ENCODE data around the gene SLC12A7.
A peak's percentile ranks its signal among the peaks of the same experiment; 100 is the strongest.

Gene SLC12A7

GRCh38 chr5:1051366-1051720 is 60.5 kb downstream of the SLC12A7 start:
- Histone ChIP-seq H3K27ac (ENCODE audit: low read depth, low read length) (no peak overlapping the region), H3K4me1 (ENCODE audit: insufficient read depth, low read length) (no peaks in the 10 kb centered on the region), H3K27me3 (ENCODE audit: insufficient read depth, low read length) (no peaks in the 10 kb centered on the region), H3K4me3 (ENCODE audit: low read length) (no peak overlapping the region), H3K9ac (ENCODE audit: low read depth, low read length) (no peak overlapping the region), H3K9me3 (ENCODE audit: insufficient read depth, low read depth, low read length) (no peaks in the 10 kb centered on the region), H3K36me3 (ENCODE audit: insufficient read depth, low read length) (peaks cover 48% of the 10 kb centered on the region)
- 97% methylated on average over 16 of the region's 16 CpGs for WGBS

- 93% methylated on average over 29 of the region's 29 CpGs for WGBS
- H3K9ac ChIP-seq (ENCODE audit: low read depth, low read length) = no peak overlapping the region
- no peaks in the 10 kb centered on the region for H3K9me3 ChIP-seq (ENCODE audit: insufficient read depth, low read depth, low read length)
- peak overlapping the region; percentile 26; the same call in 1 of the 2 replicates for H3K27ac ChIP-seq (ENCODE audit: low read depth, low read length)
- no peak overlapping the region for H3K4me3 ChIP-seq (ENCODE audit: low read length)
- no peaks in the 10 kb centered on the region for H3K4me1 ChIP-seq (ENCODE audit: insufficient read depth, low read length)
- H3K36me3 ChIP-seq (ENCODE audit: insufficient read depth, low read length) = peaks cover 42% of the 10 kb centered on the region
- no peaks in the 10 kb centered on the region for H3K27me3 ChIP-seq (ENCODE audit: insufficient read depth, low read length)
These were observed 61.2 kb downstream of the SLC12A7 start for GRCh38 chr5:1050423-1051365.

GRCh38 chr5:1048861-1049838 is 62.7 kb downstream of the SLC12A7 start:
- Histone ChIP-seq H3K27ac (ENCODE audit: low read depth, low read length) (no peak overlapping the region), H3K9ac (ENCODE audit: low read depth, low read length) (no peak overlapping the region), H3K4me3 (ENCODE audit: low read length) (no peak overlapping the region), H3K36me3 (ENCODE audit: insufficient read depth, low read length) (peaks cover 27% of the 10 kb centered on the region; the same call in 1 of the 2 replicates), H3K27me3 (ENCODE audit: insufficient read depth, low read length) (no peaks in the 10 kb centered on the region), H3K4me1 (ENCODE audit: insufficient read depth, low read length) (no peaks in the 10 kb centered on the region), H3K9me3 (ENCODE audit: insufficient read depth, low read depth, low read length) (no peaks in the 10 kb centered on the region)
- WGBS = 92% methylated on average over 39 of the region's 39 CpGs

GRCh38 chr5:1048162-1048721 is 63.6 kb downstream of the SLC12A7 start:
- Histone ChIP-seq H3K27ac (ENCODE audit: low read depth, low read length) (no peak overlapping the region), H3K4me3 (ENCODE audit: low read length) (no peak overlapping the region), H3K36me3 (ENCODE audit: insufficient read depth, low read length) (peaks cover 23% of the 10 kb centered on the region; the same call in 1 of the 2 replicates), H3K4me1 (ENCODE audit: insufficient read depth, low read length) (no peaks in the 10 kb centered on the region), H3K9me3 (ENCODE audit: insufficient read depth, low read depth, low read length) (no peaks in the 10 kb centered on the region), H3K27me3 (ENCODE audit: insufficient read depth, low read length) (no peaks in the 10 kb centered on the region), H3K9ac (ENCODE audit: low read depth, low read length) (no peak overlapping the region)
- WGBS = 92% methylated on average over 11 of the region's 11 CpGs

GRCh38 chr5:1047332-1047965 is 64.4 kb downstream of the SLC12A7 start:
- H3K36me3 ChIP-seq (ENCODE audit: insufficient read depth, low read length) = peaks cover 16% of the 10 kb centered on the region; the same call in 1 of the 2 replicates
- no peak overlapping the region for H3K27ac ChIP-seq (ENCODE audit: low read depth, low read length)
- H3K9me3 ChIP-seq (ENCODE audit: insufficient read depth, low read depth, low read length) = no peaks in the 10 kb centered on the region
- H3K4me1 ChIP-seq (ENCODE audit: insufficient read depth, low read length) = no peaks in the 10 kb centered on the region
- 91% methylated on average over 11 of the region's 11 CpGs for WGBS
- no peak overlapping the region for H3K4me3 ChIP-seq (ENCODE audit: low read length)
- H3K9ac ChIP-seq (ENCODE audit: low read depth, low read length) = no peak overlapping the region
- no peaks in the 10 kb centered on the region for H3K27me3 ChIP-seq (ENCODE audit: insufficient read depth, low read length)

GRCh38 chr5:1045960-1046560 is 65.8 kb downstream of the SLC12A7 start:
- Histone ChIP-seq H3K36me3 (ENCODE audit: insufficient read depth, low read length) (0 out of 2 replicates have a peak, but pooled peaks cover 4% of the 10 kb centered on the region), H3K4me3 (ENCODE audit: low read length) (no peak overlapping the region), H3K27me3 (ENCODE audit: insufficient read depth, low read length) (no peaks in the 10 kb centered on the region), H3K27ac (ENCODE audit: low read depth, low read length) (no peak overlapping the region), H3K9ac (ENCODE audit: low read depth, low read length) (no peak overlapping the region), H3K4me1 (ENCODE audit: insufficient read depth, low read length) (no peaks in the 10 kb centered on the region), H3K9me3 (ENCODE audit: insufficient read depth, low read depth, low read length) (no peaks in the 10 kb centered on the region)
- 91% methylated on average over 9 of the region's 9 CpGs for WGBS

GRCh38 chr5:1044117-1044516 is 67.7 kb downstream of the SLC12A7 start:
- Histone ChIP-seq H3K36me3 (ENCODE audit: insufficient read depth, low read length) (no peaks in the 10 kb centered on the region), H3K27me3 (ENCODE audit: insufficient read depth, low read length) (no peaks in the 10 kb centered on the region), H3K4me1 (ENCODE audit: insufficient read depth, low read length) (no peaks in the 10 kb centered on the region), H3K4me3 (ENCODE audit: low read length) (no peak overlapping the region), H3K9me3 (ENCODE audit: insufficient read depth, low read depth, low read length) (no peaks in the 10 kb centered on the region), H3K27ac (ENCODE audit: low read depth, low read length) (no peak overlapping the region), H3K9ac (ENCODE audit: low read depth, low read length) (no peak overlapping the region)
- WGBS = 88% methylated on average over 5 of the region's 5 CpGs

GRCh38 chr5:1043327-1043726 is 68.5 kb downstream of the SLC12A7 start:
- Histone ChIP-seq H3K4me1 (ENCODE audit: insufficient read depth, low read length) (no peaks in the 10 kb centered on the region), H3K4me3 (ENCODE audit: low read length) (no peak overlapping the region), H3K9ac (ENCODE audit: low read depth, low read length) (no peak overlapping the region), H3K36me3 (ENCODE audit: insufficient read depth, low read length) (no peaks in the 10 kb centered on the region), H3K27me3 (ENCODE audit: insufficient read depth, low read length) (no peaks in the 10 kb centered on the region), H3K27ac (ENCODE audit: low read depth, low read length) (no peak overlapping the region), H3K9me3 (ENCODE audit: insufficient read depth, low read depth, low read length) (no peaks in the 10 kb centered on the region)
- 89% methylated on average over 7 of the region's 7 CpGs for WGBS

- H3K9ac ChIP-seq (ENCODE audit: low read depth, low read length) = no peak overlapping the region
- no peaks in the 10 kb centered on the region for H3K4me1 ChIP-seq (ENCODE audit: insufficient read depth, low read length)
- no peak overlapping the region for H3K4me3 ChIP-seq (ENCODE audit: low read length)
- no peaks in the 10 kb centered on the region for H3K36me3 ChIP-seq (ENCODE audit: insufficient read depth, low read length)
- 86% methylated on average over 7 of the region's 7 CpGs for WGBS
- H3K27ac ChIP-seq (ENCODE audit: low read depth, low read length) = no peak overlapping the region
- no peaks in the 10 kb centered on the region for H3K27me3 ChIP-seq (ENCODE audit: insufficient read depth, low read length)
- no peaks in the 10 kb centered on the region for H3K9me3 ChIP-seq (ENCODE audit: insufficient read depth, low read depth, low read length)
These were observed 69.2 kb downstream of the SLC12A7 start for GRCh38 chr5:1042626-1043025.

Data from HUES64 (cell line).